HepG2 (cell line): ENCODE data around the gene SLC16A5. TPM values are rescaled to one million over a fixed set of nuclear protein-coding genes. Genes with fewer than 3 reads are reported as not detected.
A peak's percentile ranks its signal among the peaks of the same experiment; 100 is the strongest.

Experiments used
- ATF5 ChIP-seq: sonication (generic); formaldehyde crosslinking; IDR thresholded peaks from 2 replicates; pipeline ENCODE4 v1.4.0; 2020; ENCODE audit warnings: mild to moderate bottlenecking, low read depth, missing genetic modification reagents
- BRD4 ChIP-seq: sonication (generic); formaldehyde crosslinking; IDR thresholded peaks from 2 replicates; pipeline ENCODE4 v1.4.0; 2020; ENCODE audit warnings: missing genetic modification reagents
- CENPT ChIP-seq: sonication (generic); formaldehyde crosslinking; IDR thresholded peaks from 2 replicates; pipeline ENCODE4 v1.8.0; 2022; ENCODE audit warnings: low read depth, mild to moderate bottlenecking, moderate library complexity, missing genetic modification reagents
- DNMT3B ChIP-seq: conservative IDR thresholded peaks from 2 replicates; pipeline ENCODE4 v1.6.1; 2016; ENCODE audit warnings: missing biosample characterization, control low read depth
- EP300 ChIP-seq, 3 experiments: sonication (generic) in 1 of 3; formaldehyde crosslinking in 1 of 3; IDR thresholded peaks; 2 replicates each; pipeline versions ENCODE4 v1.5.1 to v1.6.1; 2011 to 2020; ENCODE audit warnings: low read depth in 2 of 3, low read length in 2 of 3, borderline replicate concordance in 1 of 3, improper control_type of control experiment in 1 of 3, mild to moderate bottlenecking in 1 of 3, missing genetic modification reagents in 1 of 3, moderate library complexity in 1 of 3
- HIC2 ChIP-seq: sonication (generic); formaldehyde crosslinking; IDR thresholded peaks from 2 replicates; pipeline ENCODE4 v1.9.0; 2022; ENCODE audit warnings: low read depth, missing genetic modification reagents
- JUNB ChIP-seq: sonication (generic); formaldehyde crosslinking; IDR thresholded peaks from 2 replicates; pipeline ENCODE4 v1.8.0; 2022; ENCODE audit warnings: missing genetic modification reagents, mild to moderate bottlenecking, borderline replicate concordance
- MBNL3 ChIP-seq: fragments of 250-450 bp; sonication (Bioruptor Pico); conservative IDR thresholded peaks from 2 replicates; pipeline ENCODE4 v1.8.0; 2022; ENCODE audit warnings: mild to moderate bottlenecking, inconsistent platforms
- MNT ChIP-seq: fragments of 450-650 bp; IDR thresholded peaks from 2 replicates; pipeline ENCODE4 v1.6.1; 2016
- PRDM4 ChIP-seq: sonication (generic); formaldehyde crosslinking; IDR thresholded peaks from 2 replicates; pipeline ENCODE4 v1.9.0; 2021; ENCODE audit warnings: missing genetic modification reagents, borderline replicate concordance
- SKI ChIP-seq: fragments of 450-650 bp; IDR thresholded peaks from one replicate; pipeline ENCODE4 v1.6.1; 2018; ENCODE audit warnings: mild to moderate bottlenecking; ENCODE audit not compliant: partially characterized antibody
- SOX13 ChIP-seq, 3 experiments: fragments of 450-650 bp in 1 of 3; sonication (generic) in 1 of 3; formaldehyde crosslinking in 1 of 3; IDR thresholded peaks in 2 of 3; conservative IDR thresholded peaks in 1 of 3; 2 replicates each; pipeline versions ENCODE4 v1.5.0 to v1.6.1; 2016 to 2020; ENCODE audit warnings: antibody characterized with exemption in 1 of 3, mild to moderate bottlenecking in 1 of 3, missing compliant biosample characterization in 1 of 3, missing genetic modification reagents in 1 of 3, moderate library complexity in 1 of 3
- ZBTB1 ChIP-seq: sonication (generic); formaldehyde crosslinking; IDR thresholded peaks from 2 replicates; pipeline ENCODE4 v1.4.0; 2020; ENCODE audit warnings: missing genetic modification reagents, borderline replicate concordance
- ZFP62 ChIP-seq: sonication (generic); formaldehyde crosslinking; IDR thresholded peaks from 2 replicates; pipeline ENCODE4 v1.4.0; 2020; ENCODE audit warnings: missing genetic modification reagents
- ZFYVE20 ChIP-seq: sonication (generic); formaldehyde crosslinking; IDR thresholded peaks from 2 replicates; pipeline ENCODE4 v1.8.0; 2023; ENCODE audit warnings: low read depth, mild to moderate bottlenecking, moderate library complexity, missing genetic modification reagents, borderline replicate concordance
- ZNF275 ChIP-seq: sonication (generic); formaldehyde crosslinking; IDR thresholded peaks from 2 replicates; pipeline ENCODE4 v1.8.0; 2022; ENCODE audit warnings: missing genetic modification reagents, mild to moderate bottlenecking, inconsistent platforms, borderline replicate concordance
- ZNF362 ChIP-seq: sonication (generic); formaldehyde crosslinking; IDR thresholded peaks from 2 replicates; pipeline ENCODE4 v1.4.0; 2020; ENCODE audit warnings: missing genetic modification reagents, mild to moderate bottlenecking, borderline replicate concordance
- polyA plus RNA-seq, 8 experiments: library from polyadenylated mRNA; depleted of rRNA in 3 of 8; stranded (reverse) in 7 of 8; unstranded in 1 of 8; fragments of >200 nt; fragmentation: Illumina TruSeq in 4 of 8; extraction: Trizol in 4 of 8; gene quantifications; 2 replicates each; pipeline versions ENCODE4 v1.2.1 to v1.2.3, GENCODE V29; 2011 to 2016; ENCODE audit warnings: low read depth in 4 of 8, missing spikeins in 1 of 8, mixed read lengths in 1 of 8; ENCODE audit not compliant: insufficient read depth in 1 of 8
- total RNA-seq, 5 experiments: library from RNA; depleted of rRNA; stranded (reverse); fragments of >200 nt; fragmentation: Illumina TruSeq; extraction: Trizol; gene quantifications; 2 replicates each; pipeline ENCODE4 v1.2.3, GENCODE V29; 2016; ENCODE audit warnings: low read depth in 1 of 5

The SLC16A5 gene
- total and polyA plus RNA-seq, 2 of the 13 experiments (the other 11 are each of a cell fraction or from before 2014, with no cell fraction given) = 0.69 to 5.6 TPM

- TF ChIP-seq ATF5 = 0 out of 2 replicates have a peak, but pooled peaks have one; percentile 40
- no peak for TF ChIP-seq CENPT (CRISPR knock-in tag)
- peak; percentile 76; the same call in 1 of the 2 replicates for TF ChIP-seq HIC2 (CRISPR knock-in tag)
- TF ChIP-seq ZNF362 = peak; percentile 73
- no peak for TF ChIP-seq JUNB (CRISPR knock-in tag)
- peak; percentile 12 for TF ChIP-seq SKI
- no peak for TF ChIP-seq ZNF275 (CRISPR knock-in tag)
- TF ChIP-seq SOX13 (IDR thresholded peaks at IDR 0.05) = no peak
- TF ChIP-seq SOX13 (CRISPR knock-in tag; conservative IDR thresholded peaks at IDR 0.05 in 1 of 2, IDR thresholded peaks at IDR 0.05 in 1 of 2) = 0 out of 4 replicates have a peak, but pooled peaks of 1 of the 2 experiments have one; percentile 17
- TF ChIP-seq ZFP62 (CRISPR knock-in tag) = no peak
- no peak for TF ChIP-seq MBNL3 (CRISPR knock-in tag)
- TF ChIP-seq MNT = no peak
- TF ChIP-seq EP300 (IDR thresholded peaks at IDR 0.05; ENCODE audit: low read depth in 2 of 2, low read length in 2 of 2) = 0 out of 4 replicates have a peak, but pooled peaks of 1 of the 2 experiments have one; percentile 12
- peak; percentile 55; the same call in 1 of the 2 replicates for TF ChIP-seq EP300 (CRISPR knock-in tag; IDR thresholded peaks at IDR 0.05; ENCODE audit: borderline replicate concordance)
- TF ChIP-seq DNMT3B (CRISPR knock-in tag) = no peak
- no peak for TF ChIP-seq ZFYVE20 (CRISPR knock-in tag)
- no peak for TF ChIP-seq ZBTB1 (CRISPR knock-in tag)
- no peak for TF ChIP-seq PRDM4 (CRISPR knock-in tag)
- TF ChIP-seq BRD4 (CRISPR knock-in tag) = no peak
These were observed 26.2 kb downstream of the SLC16A5 start (continued) for GRCh38 chr17:75113798-75114551.
